HG03097 (cell line): ENCODE results near the gene PGAM4.
"Not testable (repeated sequence)": the region's sequence is repeated elsewhere in the genome, so short reads cannot be mapped to it uniquely, and the experiment has no call there.

Source experiments
- ATAC-seq: cut with Tn5 transposase; IDR thresholded peaks from one replicate; pipeline ENCODE4 v1.9.1; 2021; ENCODE audit not compliant: unreplicated experiment, low FRiP score

Gene PGAM4

DNA sequence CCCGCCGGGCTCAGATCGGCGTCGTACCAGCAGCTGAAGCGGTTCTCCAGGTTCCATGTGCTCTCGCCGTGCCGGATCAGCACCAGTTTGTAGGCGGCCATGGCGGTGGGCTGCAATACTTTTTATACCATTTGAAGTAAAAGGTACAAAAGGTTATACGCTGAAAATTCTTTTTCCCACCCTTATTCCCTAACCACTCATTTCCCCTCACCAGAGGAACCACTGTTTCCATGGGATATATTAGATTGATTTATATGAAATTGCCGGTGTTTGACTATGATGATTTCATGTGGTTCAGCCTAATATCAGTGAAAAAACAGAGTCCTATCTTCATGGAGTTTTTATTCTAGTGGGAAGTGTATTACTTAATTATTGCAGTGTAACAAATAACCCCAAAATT is at the start of gene PGAM4:
TSS of gene PGAM4 (minus strand) at position 101 of the 400 bp plus-strand sequence. CDS start at position 101, 0 bp downstream.
- ATAC-seq: no peak

DNA sequence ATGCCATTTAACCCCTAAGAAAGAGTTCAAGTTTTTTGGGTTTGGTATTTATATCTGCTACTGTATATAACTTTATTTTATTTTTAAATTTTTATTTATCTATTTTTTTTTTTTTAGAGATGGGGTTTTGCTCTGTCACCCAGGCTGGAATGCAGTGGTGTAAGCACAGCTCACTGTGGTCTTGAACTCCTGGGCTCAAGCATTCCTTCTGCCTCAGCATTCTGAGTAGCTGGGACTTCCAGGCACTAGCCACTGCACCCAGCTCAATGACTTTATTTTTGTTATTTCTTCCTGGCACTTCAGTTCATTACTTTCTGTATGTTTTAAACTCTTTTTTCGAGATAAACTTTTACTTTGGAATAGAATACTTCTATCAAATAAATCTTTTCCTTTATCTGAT is 42.4 kb upstream of the PGAM4 start:
- no peak for ATAC-seq

DNA sequence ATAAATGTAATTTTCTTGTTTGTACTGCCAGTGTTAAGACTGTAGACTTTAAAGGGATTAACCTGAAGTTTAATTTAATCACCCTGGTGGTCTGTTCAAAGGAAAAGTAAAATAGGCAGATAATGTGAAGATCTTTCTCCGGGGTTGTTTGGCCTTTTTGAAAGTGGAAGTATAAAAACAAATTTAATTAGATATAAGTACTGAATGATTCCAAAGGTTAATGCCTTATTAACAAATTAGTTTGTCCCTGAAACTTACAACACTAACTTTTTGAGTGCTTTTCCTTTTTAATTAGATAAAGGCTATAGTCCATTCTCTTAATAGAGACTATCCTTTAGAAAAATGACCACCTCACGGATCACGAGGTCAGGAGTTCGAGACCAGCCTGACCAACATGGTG is 10.4 kb upstream of the PGAM4 start:
- no peak for ATAC-seq

DNA sequence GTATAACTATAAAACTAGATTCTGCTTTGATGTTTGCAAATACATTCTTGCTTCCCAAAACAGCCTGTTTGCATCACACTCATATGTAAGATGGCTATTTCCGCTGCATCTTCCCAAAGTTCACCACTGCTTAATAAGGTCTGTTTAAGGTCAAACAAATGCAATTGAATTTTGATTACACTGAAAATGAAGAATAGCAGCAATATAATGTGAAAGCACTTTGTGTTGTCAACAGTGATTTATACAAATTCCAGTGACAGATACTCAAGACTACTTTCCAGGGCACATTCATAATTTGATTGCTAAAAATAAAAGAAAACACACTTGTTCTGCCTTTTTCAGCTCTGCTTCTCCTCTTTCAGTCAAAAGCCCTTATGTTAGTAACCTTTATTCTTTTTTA is 8.1 kb upstream of the PGAM4 start:
- no peak for ATAC-seq

DNA sequence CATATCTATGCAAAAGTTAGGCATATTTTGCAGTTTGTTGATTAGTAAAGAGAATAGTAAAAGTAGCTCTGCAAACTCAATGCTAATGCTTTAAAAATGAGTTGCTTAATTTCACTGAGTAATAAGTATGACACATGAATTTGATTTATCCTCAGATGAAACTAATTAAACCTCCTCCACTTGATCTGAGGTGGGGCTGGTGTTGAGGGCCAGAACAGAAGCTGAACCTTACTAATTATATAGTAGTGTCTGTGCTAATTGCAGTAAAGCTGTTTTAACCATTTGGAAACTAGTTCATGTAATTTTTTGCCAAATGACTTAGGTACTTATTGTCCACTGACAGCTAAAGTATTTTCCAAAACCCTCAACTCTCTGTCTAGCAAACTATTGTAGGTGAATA is 7.7 kb upstream of the PGAM4 start:
- ATAC-seq: no peak

DNA sequence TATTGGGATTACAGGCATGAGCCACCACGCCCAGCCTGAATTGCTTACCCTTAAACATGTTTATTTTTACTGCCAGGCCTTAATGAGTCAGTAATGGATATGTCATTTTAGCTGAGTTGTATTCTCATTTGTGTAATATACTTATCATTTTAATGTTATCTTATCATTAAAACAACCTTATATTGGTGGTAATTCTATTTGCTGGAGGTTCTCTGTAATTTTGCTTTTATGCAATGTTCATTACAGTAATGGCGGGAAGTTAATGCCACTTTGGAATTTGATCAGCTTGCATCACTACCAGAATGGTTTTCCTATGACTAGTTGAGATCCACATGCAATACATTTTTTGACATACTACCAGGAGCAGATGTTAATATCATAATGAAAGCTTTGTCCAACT is 6.3 kb upstream of the PGAM4 start:
- no peak for ATAC-seq

DNA sequence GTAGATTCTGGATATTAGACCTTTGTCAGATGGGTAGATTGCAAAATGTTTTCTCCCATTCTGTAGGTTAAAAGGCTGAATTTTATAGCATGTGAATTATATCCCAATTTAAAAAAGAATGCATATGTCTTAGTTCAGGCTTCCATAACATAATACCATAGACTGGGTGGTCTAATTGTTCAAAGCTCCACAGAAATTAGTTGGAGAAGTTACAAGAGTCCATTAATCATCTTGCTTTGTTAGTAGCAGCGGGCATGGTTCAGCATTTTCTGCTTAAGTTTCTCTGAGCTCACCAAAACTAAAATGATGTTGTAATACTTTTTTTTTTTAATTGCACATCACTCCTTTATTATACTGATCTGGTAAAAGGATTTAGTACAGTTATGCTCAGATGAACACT is 1.8 kb downstream of the PGAM4 start:
- no peak for ATAC-seq

DNA sequence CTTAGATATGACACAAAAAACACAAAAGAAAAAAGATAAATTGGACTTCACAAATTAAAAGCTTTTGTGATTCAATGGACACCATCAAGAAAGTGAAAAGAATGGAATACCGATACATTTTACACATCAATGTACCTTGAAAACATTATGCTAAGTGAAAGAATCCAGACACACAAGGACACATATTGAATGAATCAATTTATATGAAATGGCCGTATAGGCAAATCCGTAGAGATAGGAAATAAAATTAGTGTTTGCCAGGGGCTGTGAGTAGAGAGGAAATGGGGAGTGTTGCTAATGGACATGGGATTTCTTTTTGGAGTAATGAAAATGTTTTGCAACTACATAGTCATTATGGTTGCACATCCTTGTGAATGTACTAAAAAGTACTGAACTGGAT is 3.1 kb downstream of the PGAM4 start:
- no peak for ATAC-seq

DNA sequence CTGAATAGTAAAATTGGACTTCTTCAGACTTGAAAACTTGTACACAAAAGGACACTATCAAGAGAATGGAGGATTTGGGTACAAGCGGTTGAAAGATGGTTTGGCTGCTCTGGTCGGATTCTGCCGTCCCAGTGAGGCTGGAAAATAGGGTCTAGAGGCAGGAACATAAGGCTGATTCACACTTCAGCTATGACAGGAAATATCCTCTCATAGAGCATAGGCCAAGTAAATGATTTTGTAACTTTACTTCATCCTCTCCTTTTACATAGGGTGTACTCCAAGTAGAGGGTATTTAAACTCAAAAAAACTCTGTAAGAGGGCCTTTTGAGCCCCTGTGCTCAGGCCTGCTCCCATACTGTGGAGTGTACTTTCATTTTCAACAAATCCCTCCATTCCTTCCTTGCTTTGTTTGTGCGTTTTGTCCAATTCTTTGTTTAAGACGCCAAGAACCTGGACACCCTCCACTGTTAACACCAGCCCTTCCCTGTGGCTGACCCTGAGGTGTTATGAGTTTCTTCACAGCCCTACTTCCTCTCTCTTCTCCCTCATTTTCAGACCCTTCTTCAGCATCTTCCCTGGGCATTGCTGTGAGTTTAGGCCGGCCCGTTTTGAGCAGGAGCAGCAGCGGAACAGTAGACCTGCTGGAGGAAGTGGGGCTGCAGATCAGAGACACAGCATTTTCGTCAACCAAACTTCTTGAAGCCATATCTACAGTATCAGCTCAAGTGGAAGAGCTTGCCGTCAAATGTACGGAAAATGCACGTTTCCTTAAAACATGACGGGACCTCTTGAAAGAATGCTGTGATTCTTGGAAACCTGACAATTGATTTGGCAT is 7.2 kb downstream of the PGAM4 start:
- no peak for ATAC-seq

DNA sequence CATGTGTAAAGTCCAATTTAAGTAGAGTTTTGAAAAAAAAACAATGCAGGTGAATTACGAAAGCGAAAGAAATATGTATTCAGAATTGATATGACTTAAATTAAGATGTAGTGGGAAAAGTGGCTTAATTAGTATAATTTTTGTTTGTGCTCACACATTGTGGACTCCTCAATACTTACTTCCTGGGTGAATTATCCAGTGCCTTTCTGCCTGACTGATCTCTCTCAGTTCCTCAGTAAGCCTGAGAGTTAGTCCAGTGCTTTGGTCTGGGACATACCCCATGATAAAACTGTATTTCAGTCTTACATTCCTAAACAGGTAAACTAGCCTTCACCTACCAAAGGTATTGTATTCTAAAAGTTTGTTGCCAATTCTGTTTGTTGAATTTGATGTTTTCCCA is 8.4 kb downstream of the PGAM4 start:
- ATAC-seq: no peak

DNA sequence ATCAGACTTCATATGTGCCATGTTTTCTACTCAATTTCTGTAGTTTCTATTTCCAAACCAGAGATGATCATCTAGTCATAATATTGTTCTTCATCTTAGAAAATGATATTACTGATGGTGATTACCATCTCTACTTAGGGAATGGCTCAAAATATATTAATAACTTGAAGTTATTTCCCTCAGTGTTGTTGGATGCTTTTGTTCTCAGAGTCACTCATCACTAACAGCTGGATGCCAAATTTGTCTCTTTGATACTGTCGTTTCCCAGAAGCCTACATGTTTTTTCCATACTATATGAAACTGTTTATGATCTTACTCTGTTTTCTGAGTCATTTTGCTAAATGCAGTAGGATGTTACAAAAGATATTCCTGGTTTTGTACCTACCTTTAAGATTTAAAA is 8.9 kb downstream of the PGAM4 start:
- no peak for ATAC-seq

DNA sequence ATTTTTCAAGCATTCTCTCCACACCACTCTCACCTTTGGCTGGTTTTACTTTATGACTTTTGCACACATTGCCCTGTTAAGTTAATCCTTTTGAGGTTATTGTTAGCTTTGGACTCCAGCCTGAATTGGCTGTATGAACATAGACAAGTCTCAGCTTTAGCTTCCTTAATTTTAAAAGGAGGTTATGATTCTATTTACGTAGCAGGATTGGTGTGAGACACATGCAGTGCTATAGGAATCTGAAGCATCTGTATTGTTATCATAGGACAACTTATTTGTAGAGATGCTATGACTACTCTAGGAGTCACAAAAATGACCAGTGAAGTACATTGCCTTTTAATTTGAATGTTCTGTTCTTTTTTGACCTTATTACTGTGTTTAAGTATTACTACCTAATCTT is 15.7 kb downstream of the PGAM4 start:
- ATAC-seq: no peak

DNA sequence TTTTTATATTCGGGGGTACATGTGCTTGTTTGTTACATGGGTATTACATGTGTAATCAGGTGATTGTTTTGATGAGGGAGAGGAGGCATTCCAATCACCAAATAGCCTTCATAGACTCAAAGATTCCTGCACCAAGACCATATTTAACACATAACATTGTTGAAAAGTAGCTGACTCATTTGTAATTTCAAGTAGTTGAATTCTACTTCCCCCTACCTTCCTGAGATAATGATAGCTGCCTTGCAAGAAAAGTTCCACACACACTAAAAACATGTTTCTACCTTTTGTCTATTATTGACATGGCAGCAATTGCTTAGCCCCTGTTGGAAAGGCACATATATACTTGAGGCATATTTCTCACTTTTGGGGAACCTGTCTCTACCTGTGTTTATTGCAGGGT is 16.1 kb downstream of the PGAM4 start:
- ATAC-seq: no peak

DNA sequence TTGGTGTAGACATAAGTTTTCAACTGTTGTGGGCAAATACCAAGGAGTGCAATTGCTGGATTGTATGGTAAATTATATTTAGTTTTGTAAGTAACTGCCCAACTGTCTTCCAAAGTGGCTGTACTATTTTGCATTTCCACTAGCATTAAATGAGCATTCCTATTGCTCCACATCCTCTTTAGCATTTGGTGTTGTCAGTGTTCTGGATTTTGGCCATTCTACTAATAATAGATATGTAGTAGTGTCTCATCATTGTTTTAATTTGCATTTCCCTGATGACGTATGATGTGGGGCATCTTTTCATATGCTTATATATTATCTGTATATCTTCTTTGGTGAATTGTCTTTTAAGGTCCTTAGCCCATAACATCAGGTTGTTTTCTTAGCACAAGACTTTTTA is 17.3 kb downstream of the PGAM4 start:
- no peak for ATAC-seq

DNA sequence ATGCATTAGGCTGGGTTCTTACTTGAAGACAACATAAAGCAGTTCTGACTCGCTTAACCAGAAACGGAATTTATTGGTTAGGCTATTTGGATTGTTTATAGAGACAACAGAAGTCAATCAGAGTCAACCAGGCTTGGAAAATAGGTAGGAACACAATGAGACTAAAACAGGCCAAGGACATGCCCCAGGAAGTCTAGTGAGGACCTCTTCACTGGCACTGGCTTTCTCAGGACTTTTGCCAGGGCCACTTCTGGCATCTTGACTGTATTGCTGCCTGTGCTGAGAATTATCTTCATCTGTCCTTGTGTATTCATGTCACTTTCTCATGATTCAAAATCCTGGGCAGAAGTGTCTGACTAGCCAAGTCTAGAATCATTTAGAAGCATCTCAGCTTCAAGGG is 19.6 kb downstream of the PGAM4 start:
- ATAC-seq: no peak

DNA sequence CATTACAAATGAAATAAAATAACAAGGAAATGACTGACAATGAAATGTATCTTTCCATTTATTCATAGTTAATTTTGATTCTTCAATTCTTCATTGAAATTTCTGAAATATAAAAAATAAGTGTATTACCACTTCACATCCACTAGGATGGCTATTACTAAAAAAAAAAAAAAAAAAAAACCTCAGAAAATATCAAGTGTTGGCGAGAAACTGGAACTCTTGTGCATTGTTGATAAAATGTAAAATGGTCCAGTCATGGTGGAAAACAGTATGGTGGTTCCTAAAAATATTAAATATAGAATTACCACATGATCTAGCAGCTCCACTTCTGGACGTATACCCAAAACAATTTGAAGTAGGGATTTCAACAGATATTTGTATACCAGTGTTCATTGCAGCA is 22.9 kb downstream of the PGAM4 start:
- ATAC-seq: no peak

DNA sequence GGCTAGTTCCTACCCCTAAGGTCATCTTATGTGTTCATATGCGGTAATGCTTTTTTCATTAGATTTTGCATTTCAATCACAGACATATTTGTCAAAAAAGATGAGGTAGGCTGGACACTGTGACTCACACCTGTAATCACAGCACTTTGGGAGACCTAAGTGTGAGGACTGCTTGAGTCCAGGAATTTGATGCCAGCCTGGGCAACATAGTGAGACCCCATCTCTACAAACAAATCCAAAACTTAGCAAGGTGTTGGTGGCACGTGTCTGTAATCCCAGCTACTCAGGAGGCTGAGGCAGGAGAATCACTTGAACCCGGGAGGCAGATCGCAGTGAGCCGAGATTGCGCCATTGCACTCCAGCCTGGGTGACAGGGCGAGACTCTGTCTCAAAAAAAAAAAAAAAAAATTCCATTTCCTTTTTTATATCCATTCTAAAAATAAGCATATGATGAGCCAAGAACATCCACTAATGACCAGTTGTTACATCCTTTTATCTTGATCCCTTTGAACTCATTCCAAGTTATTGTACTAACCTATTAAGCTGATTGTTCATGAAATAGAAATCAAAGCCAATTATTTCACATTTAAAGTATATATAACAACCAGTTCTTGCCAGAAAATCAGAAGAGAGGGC is 23.4 kb downstream of the PGAM4 start:
- ATAC-seq: no peak

DNA sequence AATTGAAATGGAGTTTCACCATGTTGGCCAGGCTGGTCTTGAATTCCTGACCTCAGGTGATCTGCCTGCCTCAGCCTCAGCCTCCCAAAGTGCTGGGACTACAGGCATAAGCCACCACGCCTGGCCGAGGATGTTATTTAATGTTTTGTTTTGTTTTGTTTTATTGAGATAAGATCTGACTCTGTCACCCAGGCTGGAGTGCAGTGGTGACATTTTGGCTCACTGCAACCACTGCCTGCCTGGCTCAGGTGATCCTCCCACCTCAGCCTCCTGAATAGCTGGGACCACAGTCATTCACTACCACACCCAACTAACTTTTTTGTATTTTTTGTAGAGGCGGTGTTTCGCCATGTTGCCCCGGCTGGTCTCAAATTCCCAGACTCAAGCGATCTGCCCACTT is 24.4 kb downstream of the PGAM4 start:
- not testable (repeated sequence) for ATAC-seq

DNA sequence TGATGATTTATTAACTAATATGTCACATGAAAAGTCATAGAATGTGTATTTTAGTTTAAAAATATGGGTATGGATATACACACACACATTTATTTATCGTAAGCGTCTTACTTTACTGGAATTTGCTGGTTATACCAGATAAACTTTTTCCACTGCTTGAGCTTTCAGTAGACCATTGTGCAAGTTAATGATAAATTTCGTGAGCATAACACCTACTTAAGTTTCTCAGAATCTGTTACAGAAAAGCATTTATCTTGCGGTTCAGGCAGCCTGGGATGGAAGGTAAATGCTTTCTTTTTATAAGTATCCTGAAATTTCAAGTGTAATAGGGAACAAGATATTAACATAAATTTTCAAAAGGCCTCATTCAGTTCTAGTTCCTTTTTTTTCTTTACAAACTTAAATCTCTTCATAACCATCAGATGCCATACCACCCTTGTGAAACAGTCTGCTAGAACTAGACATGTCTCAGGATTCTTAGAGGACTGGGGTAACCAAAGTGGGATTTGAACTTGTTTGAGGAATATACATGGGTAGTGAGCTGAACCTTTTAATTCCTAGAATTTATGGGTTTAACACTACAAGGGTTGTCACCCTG is 31.3 kb downstream of the PGAM4 start:
- no peak for ATAC-seq

DNA sequence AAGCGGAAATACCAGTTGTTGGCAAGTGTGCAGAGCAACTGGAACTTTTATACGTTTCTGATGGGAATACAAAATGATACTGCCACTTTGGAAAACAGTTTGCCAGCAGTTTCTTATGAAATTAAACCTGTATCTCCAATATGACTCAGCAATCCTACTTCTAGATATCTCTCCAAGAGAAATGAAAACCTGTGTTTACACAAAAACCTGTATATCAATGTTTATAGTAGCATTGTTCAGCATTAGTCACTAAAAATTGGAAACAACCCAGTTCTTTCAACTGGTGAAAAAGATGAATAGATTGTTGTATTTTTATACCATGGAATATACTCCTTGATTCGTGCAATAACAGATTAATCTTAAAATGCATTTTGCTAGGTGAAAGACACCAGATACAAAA is 32.1 kb downstream of the PGAM4 start:
- ATAC-seq: no peak

DNA sequence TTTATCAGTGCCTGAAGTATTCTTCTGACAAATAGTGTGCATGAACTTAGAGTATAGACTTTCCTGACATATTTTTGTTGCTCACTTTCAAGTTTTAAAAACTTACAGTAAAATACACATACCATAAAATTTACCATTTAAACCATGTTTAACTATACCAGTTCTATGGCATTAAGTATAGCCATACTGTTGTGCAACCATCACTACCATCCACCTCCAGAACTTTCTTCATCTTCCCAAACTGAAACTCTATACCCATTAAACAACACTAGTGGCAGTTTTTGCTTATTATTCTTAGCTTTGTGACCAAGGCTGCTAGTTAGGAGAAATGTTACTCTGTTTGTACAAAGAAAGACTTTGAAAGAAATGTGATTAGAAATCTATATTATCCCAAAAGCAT is 33.1 kb downstream of the PGAM4 start:
- no peak for ATAC-seq

DNA sequence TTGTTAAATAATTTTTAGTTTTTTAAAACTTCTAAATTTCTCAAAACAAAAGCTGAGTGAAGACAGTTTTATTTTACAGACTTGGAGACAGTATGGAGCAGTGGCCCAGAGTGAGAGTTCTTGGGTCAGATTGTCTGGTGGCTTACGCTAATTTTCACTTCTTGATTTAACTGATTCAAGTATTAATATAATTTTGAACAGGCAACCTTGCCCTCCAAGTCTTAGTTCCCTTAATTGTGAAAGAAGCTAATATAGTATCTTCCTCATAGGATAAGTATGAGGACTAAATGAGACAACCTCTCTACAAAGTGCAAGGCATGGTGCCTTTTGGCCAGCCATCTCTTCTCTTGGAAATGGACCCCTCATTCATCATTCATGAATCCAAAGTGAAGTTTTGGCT is 33.6 kb downstream of the PGAM4 start:
- no peak for ATAC-seq
